Transverse colon (tissue), 3 donors: Measurements from ENCODE around the gene RIPOR3.

ENCODE experiments used
- CTCF ChIP-seq, 5 experiments: fragments of 200-600 bp in 3 of 5; fragments of 450-650 bp in 2 of 5; sonication (generic) in 3 of 5; IDR thresholded peaks; 1 replicate in 2 of 5; 2 replicates in 3 of 5; pipeline ENCODE4 v1.5.1; 2016 to 2017; ENCODE audit warnings: antibody characterized with exemption in 5 of 5, inconsistent platforms in 3 of 5, mild to moderate bottlenecking in 2 of 5, moderate library complexity in 1 of 5
- EP300 ChIP-seq: sonication (generic); formaldehyde crosslinking; IDR thresholded peaks from one replicate; pipeline ENCODE4 v1.6.1; 2017; ENCODE audit warnings: antibody characterized with exemption, low read depth
- POLR2A ChIP-seq: fragments of 450-650 bp; IDR thresholded peaks from one replicate; pipeline ENCODE4 v1.6.1; 2016; ENCODE audit warnings: antibody characterized with exemption, mild to moderate bottlenecking, moderate library complexity

- TF ChIP-seq CTCF (IDR thresholded peaks at IDR 0.05), result no peak
- no peak for TF ChIP-seq POLR2A
- no peak for TF ChIP-seq EP300
Observed at GRCh38 chr20:50632236-50632635, 59.1 kb downstream of the RIPOR3 start.
